Measurements from ENCODE around the gene GMEB2. TPM values are rescaled to one million over a fixed set of nuclear protein-coding genes. Genes with fewer than 3 reads are reported as not detected.
"Not testable (repeated sequence)": the region's sequence is repeated elsewhere in the genome, so short reads cannot be mapped to it uniquely, and the experiment has no call there.

The GMEB2 gene
- total RNA-seq, 1 experiment from 2014 or later, result 22.0 TPM

- no peak for DNase-seq (ENCODE audit: low read depth)
Observed at GRCh38 chr20:63617092-63617875, 9.6 kb downstream of the GMEB2 start.

GRCh38 chr20:63613863-63614594, 12.9 kb downstream of the GMEB2 start:
- not testable (repeated sequence) for DNase-seq (ENCODE audit: low read depth)

GRCh38 chr20:63612276-63612931, 14.5 kb downstream of the GMEB2 start:
- DNase-seq (ENCODE audit: low read depth), result no peak

GRCh38 chr20:63611646-63612045, 15.3 kb downstream of the GMEB2 start:
- DNase-seq (ENCODE audit: low read depth), result no peak

GRCh38 chr20:63610581-63611435, 16.1 kb downstream of the GMEB2 start:
- DNase-seq (ENCODE audit: low read depth), result no peak

- DNase-seq (ENCODE audit: low read depth), result no peak
Observed at GRCh38 chr20:63606686-63607085, 20.2 kb downstream of the GMEB2 start.

- DNase-seq (ENCODE audit: low read depth), result no peak
Observed at GRCh38 chr20:63602321-63602720, 24.6 kb downstream of the GMEB2 start.

GRCh38 chr20:63601679-63602078, 25.2 kb downstream of the GMEB2 start:
- not testable (repeated sequence) for DNase-seq (ENCODE audit: low read depth)

- no peak for DNase-seq (ENCODE audit: low read depth)
Observed at GRCh38 chr20:63599396-63600050, 27.4 kb downstream of the GMEB2 start.

GRCh38 chr20:63598479-63599395, 28.2 kb downstream of the GMEB2 start:
- no peak for DNase-seq (ENCODE audit: low read depth)

- no peak for DNase-seq (ENCODE audit: low read depth)
Observed at GRCh38 chr20:63597651-63598478, 29.0 kb downstream of the GMEB2 start.

GRCh38 chr20:63596423-63596822, 30.5 kb downstream of the GMEB2 start:
- no peak for DNase-seq (ENCODE audit: low read depth)

GRCh38 chr20:63595416-63596127, 31.3 kb downstream of the GMEB2 start:
- DNase-seq (ENCODE audit: low read depth), result no peak

GRCh38 chr20:63594043-63594561, 32.8 kb downstream of the GMEB2 start:
- peak; percentile 24 for DNase-seq (ENCODE audit: low read depth)

- no peak for DNase-seq (ENCODE audit: low read depth)
Observed at GRCh38 chr20:63592661-63593060, 34.2 kb downstream of the GMEB2 start.

- DNase-seq (ENCODE audit: low read depth), result no peak
Observed at GRCh38 chr20:63591786-63592355, 35.0 kb downstream of the GMEB2 start.

GRCh38 chr20:63591147-63591533, 35.8 kb downstream of the GMEB2 start:
- DNase-seq (ENCODE audit: low read depth), result no peak

All from HT1080 (cell line).